RCC 7860 (cell line): ENCODE data around the gene ALG6.

Experiments
- DNase-seq: peaks from one replicate; pipeline ENCODE4 v3.0.0-alpha.2; 2015; ENCODE audit warnings: low spot score
- FAIRE-seq: peaks from 2 replicates; lab custom pipeline; 2012; peaks lifted over from hg19 to GRCh38; lab: Jason Lieb, UNC

Gene ALG6

GRCh38 chr1:63367215-63368103 lies at the start of gene ALG6:
Gene ALG6 (plus strand): TSS chr1:63367627. CDS start chr1:63370978, 3,351 bp downstream.
- FAIRE-seq = no peak
- peak; percentile 86 for DNase-seq

- FAIRE-seq = no peak
Measured at GRCh38 chr1:63317817-63318152, 49.6 kb upstream of the ALG6 start.

GRCh38 chr1:63318201-63318979 lies 49.0 kb upstream of the ALG6 start:
- FAIRE-seq (no peak), DNase-seq (no peak)

More at GRCh38 chr1:63317817-63318152, 49.6 kb upstream of the ALG6 start:
- no peak for DNase-seq

- FAIRE-seq (no peak), DNase-seq (no peak)
Measured at GRCh38 chr1:63319046-63320021, 48.1 kb upstream of the ALG6 start.

GRCh38 chr1:63320022-63320721 lies 47.3 kb upstream of the ALG6 start:
- no peak for FAIRE-seq
- no peak for DNase-seq

GRCh38 chr1:63321066-63321784 lies 46.2 kb upstream of the ALG6 start:
- DNase-seq = no peak
- FAIRE-seq = no peak

GRCh38 chr1:63321785-63322113 lies 45.7 kb upstream of the ALG6 start:
- FAIRE-seq (no peak), DNase-seq (no peak)

- FAIRE-seq = no peak
- no peak for DNase-seq
Measured at GRCh38 chr1:63322114-63322943, 45.1 kb upstream of the ALG6 start, which contains the start of gene FOXD3. Gene FOXD3 (plus strand): TSS chr1:63322567. CDS start chr1:63323059, 492 bp downstream.

- no peak for FAIRE-seq
- no peak for DNase-seq
Measured at GRCh38 chr1:63322944-63323864, 44.2 kb upstream of the ALG6 start.

- FAIRE-seq (no peak), DNase-seq (no peak)
Measured at GRCh38 chr1:63323865-63324778, 43.3 kb upstream of the ALG6 start.

GRCh38 chr1:63324779-63325119 lies 42.7 kb upstream of the ALG6 start:
- DNase-seq = no peak
- FAIRE-seq = no peak

GRCh38 chr1:63325279-63325985 lies 42.0 kb upstream of the ALG6 start:
- DNase-seq (no peak), FAIRE-seq (no peak)

- DNase-seq (no peak), FAIRE-seq (no peak)
Measured at GRCh38 chr1:63326106-63326472, 41.3 kb upstream of the ALG6 start.

GRCh38 chr1:63326473-63327380 lies 40.7 kb upstream of the ALG6 start:
- DNase-seq (no peak), FAIRE-seq (no peak)

- DNase-seq = peak; percentile 57
- peak; percentile 4 for FAIRE-seq
Measured at GRCh38 chr1:63327417-63328054, 39.9 kb upstream of the ALG6 start.
